ENCODE data around the gene ACY1.
"Not testable (repeated sequence)": the region's sequence is repeated elsewhere in the genome, so short reads cannot be mapped to it uniquely, and the experiment has no call there.

ACY1 gene

DNA sequence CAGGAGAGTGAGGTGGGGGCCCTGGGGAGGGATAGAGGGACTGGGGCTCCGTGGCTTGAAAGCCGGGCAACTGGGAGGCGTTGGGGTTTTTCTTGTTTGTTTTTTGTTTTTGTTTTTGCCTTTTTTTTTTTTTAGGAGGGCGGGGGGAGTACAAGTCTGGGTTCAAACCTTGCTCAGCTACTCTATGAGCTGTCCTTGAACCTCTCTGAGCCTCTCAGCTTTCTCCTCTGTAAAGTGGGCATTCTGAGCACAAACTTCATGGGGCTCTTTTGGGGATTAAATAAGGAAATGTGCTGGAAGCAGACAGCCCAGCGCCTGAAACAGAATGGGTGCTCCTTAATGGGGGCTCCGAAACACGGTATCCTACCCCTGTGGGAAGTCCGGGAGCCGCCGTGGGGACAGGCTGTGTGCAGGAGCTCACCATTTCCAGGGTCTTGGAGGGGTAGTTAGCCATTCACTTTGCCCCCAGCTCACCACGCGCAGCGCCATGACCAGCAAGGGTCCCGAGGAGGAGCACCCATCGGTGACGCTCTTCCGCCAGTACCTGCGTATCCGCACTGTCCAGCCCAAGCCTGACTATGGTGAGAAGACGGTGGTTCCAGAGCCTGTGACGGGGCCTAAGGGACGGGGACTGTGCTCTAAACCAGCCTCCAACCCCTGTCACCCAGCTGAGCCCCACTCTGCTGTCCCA lies 388 bp downstream of the ACY1 start:
- DNase-seq (ENCODE audit: low read depth in 2 of 2), result no peak

DNA sequence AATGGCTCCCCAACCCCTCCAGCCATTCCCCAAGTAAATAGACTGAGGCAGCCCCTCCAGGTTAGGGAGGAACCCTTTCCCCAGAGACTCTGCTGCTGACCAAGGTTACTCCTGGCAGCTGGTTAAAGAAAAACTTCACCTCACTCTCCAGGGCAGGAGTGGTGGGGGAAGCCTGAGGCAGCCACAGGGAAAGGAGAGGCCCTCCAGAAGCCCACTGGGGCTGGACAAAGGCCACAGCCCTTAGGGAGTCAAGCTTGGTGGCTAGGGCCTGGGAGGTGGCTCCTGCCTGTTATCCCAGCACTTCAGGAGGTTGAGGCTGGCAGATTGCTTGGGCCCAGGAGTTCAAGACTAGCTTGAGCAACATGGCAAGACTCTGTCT lies 923 bp downstream of the ACY1 start:
- no peak for DNase-seq (ENCODE audit: low read depth in 2 of 2)

- DNase-seq (ENCODE audit: low read depth in 2 of 2), result no peak
These were observed 1.7 kb downstream of the ACY1 start for GRCh38 chr3:51985063-51985462.

DNA sequence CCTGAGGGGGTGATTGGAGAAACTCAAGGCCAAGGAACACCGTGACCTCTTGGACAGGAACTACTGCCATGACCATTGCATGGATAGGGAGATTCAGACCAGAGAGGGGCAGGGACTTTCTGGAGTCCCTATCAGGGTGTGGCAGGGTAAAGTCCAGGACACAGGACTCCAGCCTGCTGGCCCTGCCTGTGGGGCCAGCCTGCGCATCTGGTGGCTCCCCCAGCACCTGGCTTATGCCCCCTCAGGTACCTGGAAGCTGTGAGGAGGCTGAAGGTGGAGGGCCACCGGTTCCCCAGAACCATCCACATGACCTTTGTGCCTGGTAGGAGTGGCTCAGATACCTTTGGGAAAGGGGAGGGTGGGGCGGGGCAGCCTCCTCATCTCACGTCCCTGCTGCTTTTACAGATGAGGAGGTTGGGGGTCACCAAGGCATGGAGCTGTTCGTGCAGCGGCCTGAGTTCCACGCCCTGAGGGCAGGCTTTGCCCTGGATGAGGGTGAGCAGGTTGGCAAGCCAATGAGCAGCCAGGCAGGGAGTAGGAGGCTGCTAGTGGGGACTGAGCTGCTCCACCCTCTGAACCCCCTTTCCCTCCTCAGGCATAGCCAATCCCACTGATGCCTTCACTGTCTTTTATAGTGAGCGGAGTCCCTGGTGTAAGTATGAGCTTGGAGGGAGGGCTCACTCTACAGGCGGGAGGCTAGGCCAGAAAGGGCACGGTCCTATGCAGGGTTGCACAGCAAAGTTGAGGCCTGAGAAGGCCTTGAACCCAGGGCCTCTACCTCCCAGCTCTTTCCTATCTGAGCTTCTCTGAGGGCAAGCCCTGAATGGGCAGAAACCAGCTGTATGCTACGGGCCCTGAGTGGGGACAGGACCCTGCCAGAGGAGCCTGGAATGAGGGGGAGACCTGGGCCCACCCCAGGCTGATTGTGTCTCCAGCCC lies 2.9 kb downstream of the ACY1 start:
- no peak for DNase-seq (ENCODE audit: low read depth in 2 of 2)

GRCh38 chr3:51987568-51987967 lies 4.2 kb downstream of the ACY1 start:
- DNase-seq (ENCODE audit: low read depth in 2 of 2), result no peak

DNA sequence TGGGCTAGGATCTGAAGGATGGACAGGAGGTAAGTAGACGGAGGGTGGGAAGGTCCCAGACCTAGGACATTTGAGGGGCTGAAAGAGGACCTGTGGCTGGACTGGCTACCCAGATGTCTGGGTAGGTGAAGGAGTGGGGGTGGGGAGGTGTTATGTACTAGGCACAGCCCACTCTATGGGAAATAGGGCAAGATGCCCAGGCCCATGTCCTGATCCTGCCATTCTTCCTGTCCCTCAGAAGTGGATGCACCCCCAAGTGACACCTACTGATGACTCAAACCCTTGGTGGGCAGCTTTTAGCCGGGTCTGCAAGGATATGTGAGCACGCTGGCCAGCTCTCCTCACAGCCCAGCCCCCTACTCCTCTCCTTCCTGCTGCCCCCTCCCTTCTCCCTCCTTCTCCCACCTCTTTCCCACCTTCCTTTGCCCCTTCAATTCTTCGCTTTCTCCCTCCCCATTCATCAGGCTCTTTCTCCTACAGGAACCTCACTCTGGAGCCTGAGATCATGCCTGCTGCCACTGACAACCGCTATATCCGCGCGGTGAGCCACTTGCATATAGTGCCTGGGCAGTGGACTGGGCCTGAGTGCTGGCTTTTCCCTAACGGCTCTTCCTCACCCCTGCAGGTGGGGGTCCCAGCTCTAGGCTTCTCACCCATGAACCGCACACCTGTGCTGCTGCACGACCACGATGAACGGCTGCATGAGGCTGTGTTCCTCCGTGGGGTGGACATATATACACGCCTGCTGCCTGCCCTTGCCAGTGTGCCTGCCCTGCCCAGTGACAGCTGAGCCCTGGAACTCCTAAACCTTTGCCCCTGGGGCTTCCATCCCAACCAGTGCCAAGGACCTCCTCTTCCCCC lies 5.2 kb downstream of the ACY1 start:
- DNase-seq (ENCODE audit: low read depth in 2 of 2), result no peak

GRCh38 chr3:51990501-51990971 lies 7.2 kb downstream of the ACY1 start:
- not testable (repeated sequence) for DNase-seq (ENCODE audit: low read depth in 2 of 2)

DNA sequence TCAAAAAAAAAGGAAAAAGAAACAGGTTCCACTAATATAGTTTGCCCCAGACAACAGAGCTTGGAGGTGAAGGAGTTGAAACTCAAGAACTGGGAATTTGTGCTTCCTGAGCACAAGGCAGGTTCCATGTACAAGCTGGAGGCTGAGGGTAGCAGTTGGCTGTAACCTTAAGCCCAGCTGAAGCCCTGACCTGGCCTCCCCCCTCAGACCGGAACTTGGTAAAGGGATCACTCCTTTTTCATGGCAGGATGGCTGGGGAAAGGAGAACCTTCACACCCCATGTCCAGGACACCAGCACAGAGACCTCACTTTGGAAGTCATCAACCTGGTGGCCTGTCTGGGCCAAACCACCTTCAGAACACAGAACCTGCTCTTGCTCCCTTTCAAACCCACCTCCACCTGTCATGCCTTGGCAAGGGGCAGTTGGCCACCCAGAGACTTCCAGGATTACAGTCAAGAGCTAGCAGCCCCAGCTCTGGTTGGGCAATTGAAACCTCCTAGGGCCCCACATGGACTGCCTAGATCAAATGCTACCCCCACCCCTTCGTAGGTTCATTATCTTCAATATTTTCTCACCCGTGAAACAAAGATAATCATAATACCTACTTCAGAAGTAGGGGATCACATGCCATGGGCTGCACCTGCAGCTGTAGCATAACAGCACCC lies 8.8 kb downstream of the ACY1 start:
- DNase-seq (ENCODE audit: low read depth in 2 of 2), result no peak

DNA sequence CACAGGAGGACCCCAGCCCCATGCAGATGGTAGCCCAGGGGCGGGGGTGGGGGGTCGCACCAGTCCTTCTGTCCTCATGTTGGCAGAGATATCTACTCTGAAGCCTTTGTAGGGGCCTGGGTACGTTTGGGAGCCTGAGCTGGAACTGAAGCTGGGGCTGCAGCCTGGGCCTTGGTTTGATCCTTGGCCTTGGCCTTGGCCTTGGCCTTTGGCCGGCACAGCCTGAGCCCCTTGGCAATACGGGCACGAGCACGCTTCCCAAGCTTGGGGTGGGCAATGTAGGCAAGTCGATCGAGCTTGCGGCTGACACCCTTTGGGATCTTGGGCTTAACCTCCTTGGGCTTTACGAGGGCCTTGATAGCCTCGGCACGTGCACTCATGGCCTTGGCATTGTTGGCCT lies 10.3 kb downstream of the ACY1 start:
- DNase-seq (ENCODE audit: low read depth in 2 of 2), result not testable (repeated sequence)

DNA sequence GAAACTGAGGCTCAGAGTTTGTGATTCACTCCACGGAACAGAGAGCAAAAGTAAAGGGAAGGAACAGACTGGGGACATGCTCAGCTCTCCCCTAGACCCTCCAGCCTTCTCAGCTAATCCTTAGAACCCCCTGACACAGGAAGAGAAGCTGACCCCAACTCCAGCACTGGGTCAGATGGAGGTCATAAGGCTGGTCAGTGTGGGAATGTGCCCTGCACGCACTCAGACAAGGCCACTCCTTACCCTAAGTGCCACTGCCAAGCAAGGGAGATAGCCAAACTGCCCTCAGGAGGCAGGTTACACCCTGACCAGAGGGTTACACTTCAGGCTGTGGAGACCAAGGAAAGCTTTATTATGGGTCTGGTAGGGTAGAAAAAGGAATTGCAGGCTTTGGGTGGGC lies 11.2 kb downstream of the ACY1 start:
- no peak for DNase-seq (ENCODE audit: low read depth in 2 of 2)

GRCh38 chr3:51995346-51996163 lies 12.2 kb downstream of the ACY1 start, which contains the start of gene RPL29:
Gene RPL29, minus strand, starts transcription at chr3:51995895. Its CDS starts 434 bp downstream, at chr3:51995461.
- peak; percentile 84 to 87 for DNase-seq (ENCODE audit: low read depth in 2 of 2)

- no peak for DNase-seq (ENCODE audit: low read depth in 2 of 2)
These were observed 13.8 kb downstream of the ACY1 start for GRCh38 chr3:51997172-51997571.

- DNase-seq (ENCODE audit: low read depth in 2 of 2), result no peak
These were observed 14.7 kb downstream of the ACY1 start for GRCh38 chr3:51997935-51998596.

DNA sequence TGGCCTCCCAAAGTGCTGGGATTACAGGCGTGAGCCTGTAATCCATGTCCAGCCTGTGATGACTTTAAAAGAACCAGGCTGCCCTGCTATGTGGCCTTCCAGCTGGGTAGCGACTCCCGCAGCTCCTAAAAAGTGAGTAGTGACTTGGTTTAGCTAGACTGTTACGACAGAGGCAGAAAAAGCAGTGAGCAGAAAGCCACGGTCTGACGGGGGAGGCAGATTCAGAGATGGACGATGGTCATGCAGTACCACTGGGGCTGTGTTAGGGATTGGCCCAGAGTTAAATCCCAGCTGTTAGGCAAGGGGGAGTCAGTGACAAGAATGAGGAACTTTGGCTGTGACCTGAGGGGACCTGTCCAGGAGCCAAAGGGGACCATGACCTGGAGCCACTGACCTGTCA lies 15.4 kb downstream of the ACY1 start:
- no peak for DNase-seq (ENCODE audit: low read depth in 2 of 2)

GRCh38 chr3:51999846-52000245 lies 16.5 kb downstream of the ACY1 start:
- no peak for DNase-seq (ENCODE audit: low read depth in 2 of 2)

GRCh38 chr3:52001443-52001974 lies 18.2 kb downstream of the ACY1 start:
- DNase-seq (ENCODE audit: low read depth in 2 of 2), result peak; percentile 64 to 74

- DNase-seq (ENCODE audit: low read depth in 2 of 2), result no peak
These were observed 19.4 kb downstream of the ACY1 start for GRCh38 chr3:52002748-52003147.

DNA sequence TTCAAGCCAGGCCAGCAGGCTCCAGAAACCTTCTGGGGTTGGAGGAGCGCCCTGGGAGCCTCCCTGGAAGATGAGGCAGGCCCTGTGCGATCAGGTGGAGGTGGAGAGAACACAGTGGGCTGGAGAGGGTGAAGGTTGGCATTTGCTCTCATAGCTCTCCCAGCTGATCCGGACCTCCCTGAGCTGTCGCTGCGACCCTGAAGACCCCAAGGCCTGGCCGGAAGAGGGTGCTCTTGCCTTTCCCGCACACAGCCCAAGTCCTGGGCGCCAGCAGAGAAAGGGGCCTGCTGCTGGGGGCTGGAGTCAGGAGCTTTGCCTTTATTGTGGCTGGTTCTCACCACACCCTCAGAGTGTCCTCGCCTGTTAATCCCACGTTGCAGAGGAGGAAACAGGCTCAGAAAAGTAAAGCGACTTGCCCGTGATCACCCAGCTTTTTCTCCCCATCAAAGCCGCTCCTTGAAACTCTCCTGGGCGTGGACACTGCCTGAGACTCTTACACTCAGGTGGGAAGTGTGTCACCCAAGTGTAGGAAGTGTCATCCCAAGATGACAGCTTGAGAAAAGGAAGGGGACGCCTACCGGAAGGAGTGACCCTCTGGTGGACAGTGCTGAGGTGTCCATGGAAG lies 20.9 kb downstream of the ACY1 start:
- DNase-seq (ENCODE audit: low read depth in 2 of 2), result no peak

DNA sequence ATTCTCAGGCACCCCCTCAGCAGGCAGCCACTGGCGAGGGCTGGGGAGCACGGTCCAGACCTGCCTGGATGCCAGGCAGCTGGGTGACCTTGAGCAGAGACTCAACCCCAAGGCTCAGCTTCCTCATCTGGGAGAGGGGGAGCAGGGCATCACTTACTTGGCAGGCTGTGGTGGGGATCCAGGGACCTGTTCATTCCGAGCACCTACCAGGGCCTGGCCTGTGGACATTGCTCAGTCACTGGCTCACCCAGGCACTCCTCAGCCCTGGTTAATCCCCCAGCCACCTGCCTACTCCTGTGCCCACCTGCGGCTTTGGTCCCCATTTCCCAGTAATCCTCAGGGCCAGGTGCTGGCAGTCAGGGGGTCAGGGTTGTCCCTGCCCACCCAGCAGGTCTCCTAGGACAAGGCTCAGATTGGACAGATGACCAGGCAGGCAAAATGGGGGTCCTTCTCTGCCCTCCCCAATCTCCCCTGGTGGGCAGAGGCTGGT lies 21.6 kb downstream of the ACY1 start:
- DNase-seq (ENCODE audit: low read depth in 2 of 2), result no peak

Measured in activated CD8-positive, alpha-beta memory T cell treated with anti-CD3 and anti-CD28 coated beads for 4 hours (primary cell).